Mononuclear cell (primary cell): ENCODE data around the gene B3GNT8. TPM values are rescaled to one million over a fixed set of nuclear protein-coding genes. Genes with fewer than 3 reads are reported as not detected.
A peak's percentile ranks its signal among the peaks of the same experiment; 100 is the strongest.

ENCODE experiments used
- H3K27me3 ChIP-seq: 2 replicates; pipeline ENCODE4 v1.6.0; 2011; ENCODE audit warnings: low read length, control low read depth; ENCODE audit not compliant: insufficient read depth
- H3K4me1 ChIP-seq: 2 replicates; pipeline ENCODE4 v1.5.1; 2011; ENCODE audit warnings: mild to moderate bottlenecking, low read length, control low read depth; ENCODE audit not compliant: insufficient read depth
- H3K4me3 ChIP-seq: 2 replicates; pipeline ENCODE4 v1.5.1; 2011; ENCODE audit warnings: mild to moderate bottlenecking, low read length, moderate library complexity
- H3K9me3 ChIP-seq: 2 replicates; pipeline ENCODE4 v1.5.1; 2011; ENCODE audit warnings: low read depth, mild to moderate bottlenecking, control low read depth, low read length
- total RNA-seq: library from RNA; depleted of rRNA; stranded (reverse); fragments of >200 nt; gene quantifications from one replicate; pipeline ENCODE4 v1.2.3, GENCODE V29; 2012

The B3GNT8 gene
- total RNA-seq, 1 donor, result 0.42 TPM

- Histone ChIP-seq H3K4me1 (peaks cover 80% of the 10 kb centered on the region), H3K4me3 (peak overlapping the region; percentile 55)
These were observed 895 bp downstream of the B3GNT8 start for GRCh38 chr19:41426116-41426841.

GRCh38 chr19:41425174-41426115 lies 1.7 kb downstream of the B3GNT8 start:
- H3K4me1 ChIP-seq, result peaks cover 81% of the 10 kb centered on the region

More at GRCh38 chr19:41426116-41426841, 895 bp downstream of the B3GNT8 start:
- no peaks in the 10 kb centered on the region for H3K9me3 ChIP-seq
- no peaks in the 10 kb centered on the region for H3K27me3 ChIP-seq

GRCh38 chr19:41424335-41425173 lies 2.6 kb downstream of the B3GNT8 start:
- Histone ChIP-seq H3K4me3 (peak overlapping the region; percentile 55), H3K4me1 (peaks cover 90% of the 10 kb centered on the region), H3K9me3 (no peaks in the 10 kb centered on the region), H3K27me3 (no peaks in the 10 kb centered on the region)

More at GRCh38 chr19:41425174-41426115, 1.7 kb downstream of the B3GNT8 start:
- no peaks in the 10 kb centered on the region for H3K27me3 ChIP-seq
- H3K4me3 ChIP-seq, result peak overlapping the region; percentile 55
- H3K9me3 ChIP-seq, result no peaks in the 10 kb centered on the region

GRCh38 chr19:41422955-41423354 lies 4.2 kb downstream of the B3GNT8 start:
- Histone ChIP-seq H3K4me1 (peaks cover 91% of the 10 kb centered on the region), H3K4me3 (no peak overlapping the region), H3K9me3 (no peaks in the 10 kb centered on the region), H3K27me3 (no peaks in the 10 kb centered on the region)

GRCh38 chr19:41422456-41422855 lies 4.7 kb downstream of the B3GNT8 start:
- H3K9me3 ChIP-seq, result no peaks in the 10 kb centered on the region
- H3K27me3 ChIP-seq, result no peaks in the 10 kb centered on the region
- H3K4me1 ChIP-seq, result peaks cover 86% of the 10 kb centered on the region
- no peak overlapping the region for H3K4me3 ChIP-seq

GRCh38 chr19:41421973-41422372 lies 5.2 kb downstream of the B3GNT8 start:
- Histone ChIP-seq H3K9me3 (no peaks in the 10 kb centered on the region), H3K27me3 (no peaks in the 10 kb centered on the region), H3K4me3 (no peak overlapping the region), H3K4me1 (peaks cover 83% of the 10 kb centered on the region)

- H3K9me3 ChIP-seq, result no peaks in the 10 kb centered on the region
- H3K4me1 ChIP-seq, result peaks cover 76% of the 10 kb centered on the region
- H3K27me3 ChIP-seq, result no peaks in the 10 kb centered on the region
- H3K4me3 ChIP-seq, result no peak overlapping the region
These were observed 5.9 kb downstream of the B3GNT8 start for GRCh38 chr19:41421314-41421713.

- H3K9me3 ChIP-seq, result no peaks in the 10 kb centered on the region
- no peak overlapping the region for H3K4me3 ChIP-seq
- H3K27me3 ChIP-seq, result no peaks in the 10 kb centered on the region
- peaks cover 67% of the 10 kb centered on the region for H3K4me1 ChIP-seq
These were observed 6.9 kb downstream of the B3GNT8 start for GRCh38 chr19:41420101-41420880.

GRCh38 chr19:41416194-41416674 lies 10.9 kb downstream of the B3GNT8 start:
- no peaks in the 10 kb centered on the region for H3K27me3 ChIP-seq
- H3K4me1 ChIP-seq, result peaks cover 52% of the 10 kb centered on the region
- H3K4me3 ChIP-seq, result no peak overlapping the region
- no peaks in the 10 kb centered on the region for H3K9me3 ChIP-seq

GRCh38 chr19:41415154-41415571 lies 12.0 kb downstream of the B3GNT8 start:
- Histone ChIP-seq H3K27me3 (no peaks in the 10 kb centered on the region), H3K4me3 (no peak overlapping the region), H3K4me1 (peaks cover 52% of the 10 kb centered on the region), H3K9me3 (no peaks in the 10 kb centered on the region)

GRCh38 chr19:41414461-41414860 lies 12.7 kb downstream of the B3GNT8 start:
- H3K4me3 ChIP-seq, result no peak overlapping the region
- peaks cover 52% of the 10 kb centered on the region for H3K4me1 ChIP-seq
- no peaks in the 10 kb centered on the region for H3K27me3 ChIP-seq

GRCh38 chr19:41413947-41414346 lies 13.2 kb downstream of the B3GNT8 start:
- H3K27me3 ChIP-seq, result no peaks in the 10 kb centered on the region
- H3K9me3 ChIP-seq, result no peaks in the 10 kb centered on the region
- no peak overlapping the region for H3K4me3 ChIP-seq
- peaks cover 52% of the 10 kb centered on the region for H3K4me1 ChIP-seq

More at GRCh38 chr19:41414461-41414860, 12.7 kb downstream of the B3GNT8 start:
- no peaks in the 10 kb centered on the region for H3K9me3 ChIP-seq

GRCh38 chr19:41412953-41413352 lies 14.2 kb downstream of the B3GNT8 start:
- peaks cover 53% of the 10 kb centered on the region for H3K4me1 ChIP-seq
- no peak overlapping the region for H3K4me3 ChIP-seq
- H3K9me3 ChIP-seq, result no peaks in the 10 kb centered on the region
- H3K27me3 ChIP-seq, result no peaks in the 10 kb centered on the region

GRCh38 chr19:41411968-41412265 lies 15.3 kb downstream of the B3GNT8 start:
- Histone ChIP-seq H3K4me1 (peaks cover 63% of the 10 kb centered on the region), H3K9me3 (no peaks in the 10 kb centered on the region), H3K27me3 (no peaks in the 10 kb centered on the region), H3K4me3 (no peak overlapping the region)
